ENCODE measurements around the gene PLCB1.

- TF ChIP-seq POLR2A (IDR thresholded peaks at IDR 0.05; ENCODE audit: low read depth, low read length): no peak
- no peak for TF ChIP-seq POLR2AphosphoS5 (IDR thresholded peaks at IDR 0.05; ENCODE audit: low read depth, low read length)
Measured at GRCh38 chr20:8534368-8535160, 402.5 kb downstream of the PLCB1 start.
